NCI-H226 (cell line): Measurements from ENCODE around the gene UNC5C.

Experiments
- DNase-seq: peaks from one replicate; pipeline ENCODE4 v3.0.0-alpha.2; 2015

UNC5C gene

DNA sequence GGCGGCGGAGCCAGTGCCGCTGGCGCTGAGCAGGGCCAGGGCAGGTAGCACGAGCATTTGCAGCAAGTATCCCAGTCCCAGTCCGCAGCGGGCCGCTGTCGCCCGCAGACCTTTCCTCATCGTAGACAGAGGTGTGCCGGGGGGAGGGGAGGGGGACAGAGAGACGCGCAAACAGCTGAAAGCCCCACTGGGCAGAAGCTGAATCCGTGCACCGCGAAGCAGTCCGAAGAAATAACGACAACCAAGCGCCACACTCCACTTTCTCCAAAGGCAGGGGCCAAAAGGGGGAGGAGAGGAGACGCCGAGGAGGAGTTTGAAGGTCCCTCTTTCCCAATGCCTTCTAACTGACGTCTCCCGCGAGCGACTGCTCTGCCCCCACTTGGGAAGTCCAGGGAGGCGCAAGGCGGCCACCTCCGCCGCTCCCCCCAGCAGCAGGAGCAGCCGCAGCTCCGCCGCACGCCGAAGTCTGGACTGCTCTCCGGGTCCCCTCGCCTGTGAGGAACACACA lies at the start of gene UNC5C:
TSS of gene UNC5C (minus strand) at position 236 of the 508 bp plus-strand sequence.
- peak; percentile 17 for DNase-seq

- DNase-seq, result no peak
Observed at GRCh38 chr4:95596676-95597075, 47.9 kb upstream of the UNC5C start.

DNA sequence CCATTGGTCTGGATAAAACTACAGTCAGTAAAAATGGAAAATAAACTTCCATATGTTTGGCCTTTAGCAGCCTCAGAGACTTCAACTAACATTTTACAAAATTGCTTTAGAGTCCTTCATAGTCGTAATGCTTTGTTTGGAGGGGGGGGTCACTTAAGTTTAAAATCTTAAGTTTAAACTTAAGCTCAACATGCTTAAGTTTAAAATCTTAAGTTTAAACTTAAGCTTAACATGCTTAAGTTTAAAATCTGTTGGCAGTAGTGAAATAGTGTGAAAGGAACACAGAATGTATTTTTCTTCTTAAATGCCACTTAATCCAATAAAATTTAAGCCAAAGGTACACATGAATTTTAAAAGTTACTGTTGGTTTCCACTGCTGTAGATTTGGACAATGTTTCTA lies 45.9 kb upstream of the UNC5C start:
- DNase-seq, result no peak

DNA sequence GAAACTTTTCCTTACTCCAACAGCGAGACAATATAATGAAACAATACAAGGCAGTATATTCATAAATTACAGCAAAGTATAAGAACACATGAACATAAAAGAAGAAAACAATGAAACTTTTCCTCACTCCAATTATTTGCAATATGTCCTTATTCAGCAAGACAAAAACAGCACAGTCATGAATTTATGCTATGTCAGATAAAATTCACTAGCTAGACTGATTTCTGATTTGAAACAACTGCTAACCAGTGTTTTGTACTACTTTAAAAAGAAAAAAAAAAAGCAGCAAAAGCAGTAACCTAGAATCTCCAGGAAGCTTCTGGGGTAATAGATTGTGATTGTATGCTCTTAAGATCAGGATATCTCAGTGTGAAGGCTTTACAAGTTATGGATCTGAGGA lies 45.2 kb upstream of the UNC5C start:
- DNase-seq, result no peak

- no peak for DNase-seq
Observed at GRCh38 chr4:95591278-95591677, 42.5 kb upstream of the UNC5C start.

GRCh38 chr4:95590615-95591014 lies 41.8 kb upstream of the UNC5C start:
- DNase-seq, result no peak

DNA sequence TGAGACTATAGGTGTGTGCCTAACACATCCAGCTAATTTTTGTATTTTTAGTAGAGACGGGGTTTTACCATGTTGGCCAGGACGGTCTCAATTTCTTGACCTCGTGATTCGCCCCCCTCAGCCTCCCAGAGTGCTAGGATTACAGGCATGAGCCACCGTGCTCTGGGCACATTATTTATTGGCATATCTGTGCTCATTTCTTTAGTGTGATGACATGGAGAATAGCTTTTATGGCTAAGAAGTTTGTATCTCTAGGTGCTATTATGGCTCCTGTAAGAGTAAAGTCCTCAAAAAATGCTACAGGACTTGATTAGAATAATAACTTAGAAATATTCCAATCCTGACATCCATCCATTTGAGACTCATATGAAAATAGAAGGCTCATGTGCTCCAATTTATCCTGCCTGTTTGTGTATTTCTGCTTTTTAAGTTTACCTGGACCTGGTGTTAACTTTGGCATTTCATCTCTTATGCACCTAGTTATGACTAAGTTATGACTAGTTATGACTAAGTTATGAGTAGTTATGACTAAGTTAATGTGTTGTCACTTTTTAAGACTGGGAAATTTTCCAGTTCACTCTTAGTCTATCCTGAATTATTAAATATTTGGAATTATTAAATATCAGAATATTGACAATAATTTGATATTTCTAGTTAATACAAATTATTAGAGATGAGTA lies 36.4 kb upstream of the UNC5C start:
- DNase-seq, result no peak

GRCh38 chr4:95580226-95580625 lies 31.5 kb upstream of the UNC5C start:
- DNase-seq, result no peak

- no peak for DNase-seq
Observed at GRCh38 chr4:95572304-95572991, 23.7 kb upstream of the UNC5C start.

DNA sequence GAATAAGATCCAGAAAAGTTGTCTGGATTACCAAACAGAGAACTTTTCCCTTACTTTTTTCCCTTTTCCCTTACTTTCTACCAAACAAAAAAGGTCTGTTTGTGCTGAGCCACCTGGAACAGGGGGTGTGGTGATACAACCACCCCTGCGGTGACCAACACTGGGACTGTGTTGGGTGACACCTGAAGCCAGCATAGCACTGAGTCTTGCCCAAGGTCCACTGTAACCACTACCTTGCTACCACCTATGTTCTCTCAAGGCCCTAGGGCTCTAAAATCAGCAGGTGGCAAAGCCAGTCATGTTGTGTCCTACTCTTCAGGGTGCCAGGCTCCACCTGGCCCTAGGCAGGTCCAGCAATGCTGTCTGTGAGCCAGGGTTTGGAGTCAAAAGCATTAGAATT lies 22.8 kb upstream of the UNC5C start:
- no peak for DNase-seq

DNA sequence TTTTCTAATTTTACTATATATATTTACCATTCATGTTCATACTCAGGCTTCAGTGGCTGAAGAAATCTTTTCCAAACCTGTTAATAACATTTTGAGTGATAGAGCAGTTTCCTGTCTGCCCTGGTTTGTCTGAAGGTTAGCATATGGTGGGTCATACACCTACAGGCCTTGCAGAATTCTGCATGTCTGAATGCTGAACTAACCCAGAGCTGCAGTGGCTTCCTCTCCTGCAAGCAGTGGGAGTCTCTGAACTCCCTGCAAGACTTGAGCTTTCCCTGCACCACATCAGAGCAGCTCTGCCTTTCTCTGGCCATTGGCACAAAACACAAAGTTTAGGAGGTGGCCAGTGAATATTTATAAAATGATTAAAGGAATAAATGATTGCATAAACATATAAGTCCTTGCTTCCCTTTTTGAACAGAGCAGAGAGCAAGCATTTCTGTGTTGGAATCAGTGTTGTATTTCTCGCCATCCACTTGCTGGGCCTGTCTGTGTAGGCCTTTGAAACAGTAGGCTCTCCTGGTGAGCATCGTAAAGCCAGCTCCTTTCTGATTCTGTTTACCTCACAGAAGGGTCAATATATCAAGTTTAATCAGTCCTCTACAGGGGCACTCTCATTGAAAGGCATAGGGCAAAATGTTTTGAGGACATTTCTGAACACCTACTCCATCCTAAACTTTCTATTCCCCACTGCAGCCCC lies 15.0 kb upstream of the UNC5C start:
- DNase-seq, result no peak

GRCh38 chr4:95560774-95561173 lies 12.0 kb upstream of the UNC5C start:
- DNase-seq, result no peak

DNA sequence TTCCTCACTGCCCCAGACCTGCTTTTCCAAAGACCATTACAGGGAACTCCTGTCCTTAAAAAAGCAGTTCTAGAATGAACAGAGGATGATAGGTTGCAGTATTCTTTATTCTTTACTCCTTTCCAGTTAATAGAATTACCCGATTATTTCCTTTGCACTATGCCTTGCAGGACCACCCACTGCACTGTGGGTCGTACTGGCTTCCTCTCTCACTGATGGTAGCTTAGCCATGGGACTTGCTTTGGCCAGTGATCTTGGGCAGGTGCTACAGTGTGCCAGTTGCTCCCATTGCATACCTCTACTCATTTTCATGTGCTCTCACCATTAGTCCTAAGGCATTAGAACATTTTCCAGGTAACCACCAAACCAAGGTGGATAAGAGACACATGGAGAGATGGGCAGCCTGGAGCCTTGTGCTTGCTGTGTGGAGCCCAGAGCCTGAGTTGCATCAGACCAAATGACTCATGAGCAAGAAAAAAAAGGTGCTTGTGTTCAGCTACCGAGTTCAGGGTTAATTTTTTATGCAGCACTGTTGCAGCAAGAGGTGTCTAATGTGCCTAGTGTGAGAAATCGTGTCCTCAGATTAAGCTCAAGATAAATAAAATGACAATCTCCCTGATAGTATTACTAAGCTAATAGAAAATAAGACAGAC lies 7.6 kb upstream of the UNC5C start:
- DNase-seq, result peak; percentile 10

DNA sequence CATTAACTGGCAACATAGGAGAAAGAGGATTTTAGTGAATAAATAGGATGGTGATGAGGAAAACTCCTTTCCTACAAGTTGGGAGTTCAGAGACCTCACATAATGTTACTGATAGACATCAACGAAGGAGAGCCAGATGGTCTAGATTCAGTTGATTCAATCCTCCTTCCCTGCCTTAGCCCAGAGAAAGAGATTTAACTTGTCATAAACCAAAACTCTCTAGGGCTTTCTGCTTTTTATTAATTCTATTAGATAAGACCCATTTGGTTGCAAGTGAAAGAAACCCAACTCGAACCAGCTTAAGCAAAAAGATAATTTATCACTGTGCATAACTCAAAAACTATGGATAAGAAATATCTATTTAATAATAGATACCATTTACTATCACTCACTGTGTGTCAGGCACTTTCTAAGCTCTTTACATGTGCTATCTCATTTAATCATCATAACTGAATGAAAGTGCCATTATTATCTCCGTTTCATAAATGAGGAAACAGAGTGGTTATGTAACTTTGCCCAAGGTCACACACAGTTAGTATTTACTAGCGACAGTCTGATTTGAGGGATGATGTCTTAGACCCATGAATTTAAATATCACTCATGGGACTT lies 4.3 kb upstream of the UNC5C start:
- no peak for DNase-seq

- DNase-seq, result no peak
Observed at GRCh38 chr4:95551653-95552052, 2.9 kb upstream of the UNC5C start.

- DNase-seq, result no peak
Observed at GRCh38 chr4:95550115-95550987, 1.6 kb upstream of the UNC5C start.

DNA sequence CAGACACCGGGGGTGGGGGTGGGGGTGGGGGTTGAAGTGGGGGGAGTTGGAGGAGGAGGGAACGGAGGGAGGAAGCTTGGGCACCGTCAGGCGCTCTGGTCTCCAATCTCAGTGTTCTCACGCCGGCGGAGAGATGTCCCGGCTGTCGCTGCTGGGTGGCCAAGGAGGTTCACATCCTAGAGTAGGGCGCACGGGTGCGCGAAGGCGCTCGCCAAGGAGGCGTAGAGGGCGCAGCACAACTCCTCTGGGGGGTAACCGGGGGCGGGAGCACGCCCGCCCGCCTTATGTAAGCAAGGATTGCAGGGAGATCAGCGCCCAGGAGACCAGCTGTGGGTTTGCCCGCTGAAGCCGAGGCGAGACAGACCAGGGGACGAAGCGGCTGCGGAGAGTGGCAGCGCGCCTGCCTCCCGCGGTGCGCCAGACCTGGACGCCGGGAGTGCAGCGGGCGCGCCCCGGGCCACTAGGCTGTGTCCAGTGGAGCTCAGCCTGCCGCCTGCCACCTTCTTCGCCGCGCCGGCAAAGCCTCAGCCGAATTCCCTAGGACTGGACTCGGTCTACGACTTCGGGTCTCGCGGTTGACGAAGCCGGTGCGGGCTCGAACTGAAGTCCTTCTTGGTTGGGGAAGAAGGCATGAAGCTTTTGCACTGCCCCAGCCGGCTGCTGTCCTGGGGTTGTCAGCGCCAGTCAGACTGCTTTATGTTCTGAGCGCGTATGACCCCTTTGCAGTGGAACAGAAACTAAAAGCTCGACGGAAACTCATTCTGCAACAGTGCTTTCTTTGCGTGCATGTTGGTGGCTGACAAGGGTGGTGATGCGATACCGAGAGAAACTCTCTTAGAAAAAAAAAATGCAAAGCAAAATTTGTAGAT lies 707 bp upstream of the UNC5C start:
- DNase-seq, result no peak

GRCh38 chr4:95547715-95548471 lies 880 bp downstream of the UNC5C start:
- no peak for DNase-seq

- DNase-seq, result no peak
Observed at GRCh38 chr4:95546866-95547714, 1.7 kb downstream of the UNC5C start.
